Glomerular visceral epithelial cell (primary cell): Measurements from ENCODE around the gene COPS6.

Experiments used
- DNase-seq: peaks from one replicate; pipeline ENCODE4 v3.0.0-alpha.2; 2016; ENCODE audit errors: extremely low spot score

The COPS6 gene

DNA sequence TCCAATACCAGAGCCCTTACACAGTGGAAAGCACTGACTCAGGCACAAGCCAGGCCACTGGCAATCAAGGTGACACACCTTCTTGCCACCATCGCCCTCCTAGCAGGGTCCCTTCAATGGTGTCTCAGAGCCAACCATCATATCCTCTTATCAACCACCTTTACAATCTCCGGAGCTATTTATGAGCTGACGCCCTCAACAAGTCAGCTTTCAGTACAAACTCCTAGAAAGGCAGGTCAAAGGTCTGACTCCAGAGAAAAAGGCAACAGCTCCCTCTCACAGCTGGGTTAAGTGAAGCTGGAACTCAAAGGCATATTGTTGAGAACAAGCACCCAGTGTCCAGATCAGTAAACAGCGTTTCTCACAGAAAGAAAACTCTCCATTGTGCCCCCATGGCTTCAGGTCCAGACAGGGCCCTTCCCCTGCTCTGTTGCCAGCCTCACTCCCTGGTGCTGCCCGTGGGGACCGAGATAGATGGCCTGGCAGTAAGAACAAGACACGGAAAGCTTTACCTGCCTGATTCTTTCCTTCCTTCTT, 9.7 kb upstream of the COPS6 start:
- no peak for DNase-seq

DNA sequence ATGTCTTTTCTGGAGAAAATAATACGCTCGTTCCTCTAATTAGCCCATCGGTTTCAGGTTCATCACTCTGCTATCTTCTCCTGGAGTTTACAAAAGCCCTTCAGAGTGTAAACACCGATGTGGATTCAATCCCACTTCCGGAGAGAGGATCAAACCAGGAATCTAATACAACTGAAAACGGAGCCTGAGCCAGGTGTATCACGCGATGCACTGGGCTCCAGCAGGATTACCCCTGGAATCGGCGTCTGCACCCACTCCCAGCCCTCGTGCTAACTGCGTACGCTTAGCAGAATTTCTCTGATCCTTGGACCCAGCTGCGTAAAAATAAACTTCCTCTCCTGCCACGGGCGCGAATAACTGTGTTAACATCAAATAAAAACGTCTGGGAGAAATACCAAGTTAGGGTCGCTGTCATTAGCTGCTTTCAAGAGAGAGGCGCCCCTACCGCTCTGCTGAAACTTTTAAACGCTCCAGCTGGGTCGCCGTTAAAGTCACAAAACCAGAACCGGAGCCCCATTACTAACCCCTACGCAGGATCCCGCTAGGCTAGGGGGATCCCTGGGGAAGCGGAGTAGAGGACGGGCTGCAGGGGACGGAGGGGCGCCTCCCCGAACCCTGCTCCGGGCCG, 7.7 kb upstream of the COPS6 start:
- DNase-seq = no peak

DNA sequence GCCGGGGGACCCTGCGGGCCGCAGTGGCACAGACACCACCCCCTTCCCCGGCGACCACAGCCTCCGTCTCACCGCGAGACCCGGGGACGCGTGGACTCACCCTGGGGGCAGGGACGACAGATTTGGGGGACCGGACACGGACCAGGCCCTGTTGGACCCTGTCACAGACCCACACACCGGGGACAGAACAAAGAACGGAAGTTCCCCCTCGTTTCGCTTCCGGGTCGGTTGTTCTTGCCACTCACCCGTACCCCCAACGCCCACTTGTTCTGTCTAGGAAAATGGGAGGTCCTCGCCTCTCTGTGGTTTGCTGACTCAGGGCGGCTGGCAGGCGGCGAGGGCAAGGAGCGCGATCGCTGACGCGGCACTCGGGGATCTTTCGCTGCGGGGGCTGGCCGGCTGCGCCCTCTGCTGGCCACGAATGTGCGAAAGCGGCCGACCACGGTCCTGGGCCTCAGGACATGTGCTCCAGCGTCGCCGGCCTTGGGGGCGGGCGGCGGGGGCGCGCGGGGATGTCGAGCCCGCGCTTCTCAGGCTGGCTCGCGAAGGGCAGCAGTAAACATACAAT, 7.2 kb upstream of the COPS6 start, which contains the start of gene ZNF3:
TSS of gene ZNF3 (minus strand) at position 189 of the 568 bp plus-strand sequence. CDS start 4,366 bp downstream, outside the sequence.
- peak; percentile 98 for DNase-seq

DNA sequence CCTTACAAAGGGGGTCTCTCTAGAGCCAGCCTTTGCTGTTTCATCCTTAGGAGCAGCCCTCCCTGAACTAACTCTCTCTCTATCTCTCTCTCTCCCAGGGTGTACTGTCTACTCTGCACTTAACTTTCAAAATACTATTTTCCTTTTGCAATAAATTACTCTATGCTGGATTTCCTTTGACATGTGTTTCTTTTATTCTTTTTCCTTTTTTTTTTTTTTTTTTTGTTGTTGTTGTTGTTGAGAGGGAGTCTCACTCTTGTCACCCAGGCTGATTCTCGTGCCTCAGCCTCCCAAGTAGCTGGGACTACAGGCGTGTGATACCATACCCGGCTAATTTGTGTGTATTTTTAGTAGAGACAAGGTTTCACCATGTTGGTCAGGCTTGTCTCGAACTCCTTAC, 5.8 kb upstream of the COPS6 start:
- no peak for DNase-seq

DNA sequence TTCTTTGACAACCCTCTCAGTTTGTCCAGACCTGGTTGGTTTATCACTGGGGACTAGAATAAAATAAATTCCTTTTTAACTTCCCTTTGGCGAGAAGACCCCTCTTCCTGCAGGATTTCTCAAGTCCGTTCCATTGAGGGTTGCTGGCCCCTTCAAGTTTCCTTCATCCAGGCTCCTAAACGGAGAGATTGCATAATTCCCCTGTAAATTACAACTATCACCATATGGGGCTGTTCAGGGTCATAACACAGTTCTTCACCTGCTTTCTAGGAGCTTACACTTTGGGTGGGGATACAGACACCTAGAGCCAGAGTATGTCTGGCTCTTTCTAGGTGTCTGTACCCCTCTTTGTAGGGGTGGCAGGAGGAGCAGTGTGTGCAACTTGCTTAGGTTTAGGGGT, 3.3 kb upstream of the COPS6 start:
- no peak for DNase-seq

DNA sequence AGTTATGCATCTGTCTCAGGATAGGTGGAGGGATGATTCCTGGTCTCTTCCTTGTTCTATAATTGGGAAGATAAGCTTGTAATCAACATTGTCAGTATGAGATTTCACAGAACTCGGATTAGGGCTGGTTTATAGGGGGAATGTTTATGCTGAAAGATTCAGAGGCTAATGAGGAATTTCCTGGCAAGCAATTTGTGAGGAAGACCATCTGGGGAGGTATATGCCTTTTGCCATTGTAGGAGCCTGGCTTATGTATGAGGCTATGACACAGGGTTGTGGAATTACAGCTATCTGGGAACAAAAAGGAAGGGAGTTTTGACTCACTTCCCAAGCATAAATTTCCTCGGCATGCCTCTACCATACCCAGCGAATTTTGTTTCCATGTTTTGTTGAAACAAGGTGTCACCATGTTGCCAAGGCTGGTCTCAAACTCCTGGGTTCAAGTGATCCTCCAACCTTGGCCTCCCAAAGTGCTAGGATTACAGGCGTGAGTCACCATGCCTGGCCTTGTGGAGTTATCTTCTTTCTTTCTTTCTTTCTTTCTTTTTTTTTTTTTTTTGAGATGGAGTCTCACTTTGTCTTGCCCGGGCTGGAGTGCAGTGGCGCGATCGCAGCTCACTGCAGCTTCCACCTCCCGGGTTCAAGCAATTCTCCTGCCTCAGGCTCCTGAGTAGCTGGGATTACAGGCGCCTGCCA, 1.6 kb upstream of the COPS6 start:
- peak; percentile 72 for DNase-seq

DNA sequence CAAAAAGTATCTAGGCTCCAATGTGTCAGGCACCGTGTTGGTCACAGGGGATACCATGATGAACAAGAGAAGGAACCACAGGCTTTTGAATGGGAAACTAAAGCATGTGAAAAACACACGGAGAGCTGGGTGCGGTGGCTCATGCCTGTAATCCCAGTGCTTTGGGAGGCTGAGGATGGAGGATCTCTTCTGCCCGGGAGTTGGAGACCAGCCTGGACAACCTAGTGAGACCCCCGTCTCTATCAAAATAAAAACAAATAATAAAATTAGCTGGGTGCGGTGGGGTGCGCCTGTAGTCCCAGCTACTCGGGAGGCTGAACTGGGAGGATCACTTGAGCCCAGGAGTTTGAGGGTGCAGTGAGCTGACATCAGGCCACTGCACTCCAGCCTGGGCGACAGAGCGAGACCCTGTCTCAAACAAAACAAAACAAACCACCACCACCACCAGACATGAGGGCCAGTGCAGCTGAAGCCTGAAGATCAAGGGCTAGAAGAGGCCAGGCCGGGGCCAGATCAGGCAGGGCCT, 611 bp upstream of the COPS6 start:
- no peak for DNase-seq

DNA sequence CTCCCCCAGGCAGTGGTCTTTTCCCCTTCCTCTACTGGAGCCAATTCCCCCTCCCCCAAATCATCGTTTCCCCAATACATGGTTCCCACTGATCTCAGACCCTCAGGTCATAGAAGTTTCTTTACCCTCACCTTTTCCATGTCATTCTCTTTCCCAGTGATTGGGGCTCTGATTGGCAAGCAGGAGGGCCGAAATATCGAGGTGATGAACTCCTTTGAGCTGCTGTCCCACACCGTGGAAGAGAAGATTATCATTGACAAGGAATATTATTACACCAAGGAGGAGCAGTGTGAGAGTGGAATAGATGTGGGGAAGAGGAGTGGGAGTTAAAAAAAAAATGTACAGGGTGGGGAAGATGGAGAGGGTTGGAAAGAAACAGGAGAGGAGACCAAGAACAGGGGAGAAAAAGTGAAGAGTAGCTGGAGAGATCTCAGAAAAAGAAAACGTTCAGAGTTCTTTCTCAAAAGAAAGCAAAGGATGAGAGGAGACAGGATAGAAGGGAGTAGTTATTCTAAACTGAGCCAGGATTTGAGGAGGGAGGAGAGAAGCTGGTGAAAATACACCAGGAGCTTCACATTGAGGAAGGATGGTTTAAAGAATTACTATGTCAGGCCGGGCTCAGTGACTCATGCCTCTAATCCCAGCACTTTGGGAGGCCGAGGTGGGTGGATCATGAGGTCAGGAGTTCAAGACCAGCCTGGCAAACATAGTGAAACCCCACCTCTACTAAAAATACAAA, 858 bp downstream of the COPS6 start:
- peak; percentile 32 for DNase-seq

DNA sequence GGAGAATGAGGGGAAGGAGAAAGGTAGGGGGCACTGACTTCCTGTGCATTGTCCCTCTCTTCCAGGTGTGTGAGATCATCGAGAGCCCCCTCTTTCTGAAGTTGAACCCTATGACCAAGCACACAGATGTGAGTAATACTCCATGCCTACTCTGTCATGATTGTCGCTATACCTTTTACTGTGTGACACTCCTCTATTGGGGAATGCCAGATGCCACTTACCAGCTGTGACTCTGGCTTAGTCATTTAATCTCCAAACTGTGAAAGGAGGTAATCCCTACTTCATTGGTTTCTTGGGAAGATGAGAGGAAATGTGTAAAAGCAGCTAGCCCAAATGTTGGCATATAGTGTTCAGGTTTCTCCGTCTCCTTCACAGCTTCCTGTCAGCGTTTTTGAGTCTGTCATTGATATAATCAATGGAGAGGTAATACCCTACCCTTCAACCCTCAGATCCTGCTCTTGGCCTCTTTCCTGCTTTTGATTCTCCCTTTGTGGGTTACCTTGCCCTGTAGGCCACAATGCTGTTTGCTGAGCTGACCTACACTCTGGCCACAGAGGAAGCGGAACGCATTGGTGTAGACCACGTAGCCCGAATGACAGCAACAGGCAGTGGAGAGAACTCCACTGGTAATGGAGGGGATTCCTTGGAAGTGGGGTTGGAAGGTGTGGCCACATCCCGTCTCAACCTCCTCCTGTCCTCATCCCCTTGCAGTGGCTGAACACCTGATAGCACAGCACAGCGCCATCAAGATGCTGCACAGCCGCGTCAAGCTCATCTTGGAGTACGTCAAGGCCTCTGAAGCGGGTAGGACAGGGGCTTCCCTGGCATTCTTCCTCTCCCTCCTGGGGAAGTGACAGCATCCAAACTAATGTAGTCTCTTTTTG, 2.0 kb downstream of the COPS6 start:
- no peak for DNase-seq

DNA sequence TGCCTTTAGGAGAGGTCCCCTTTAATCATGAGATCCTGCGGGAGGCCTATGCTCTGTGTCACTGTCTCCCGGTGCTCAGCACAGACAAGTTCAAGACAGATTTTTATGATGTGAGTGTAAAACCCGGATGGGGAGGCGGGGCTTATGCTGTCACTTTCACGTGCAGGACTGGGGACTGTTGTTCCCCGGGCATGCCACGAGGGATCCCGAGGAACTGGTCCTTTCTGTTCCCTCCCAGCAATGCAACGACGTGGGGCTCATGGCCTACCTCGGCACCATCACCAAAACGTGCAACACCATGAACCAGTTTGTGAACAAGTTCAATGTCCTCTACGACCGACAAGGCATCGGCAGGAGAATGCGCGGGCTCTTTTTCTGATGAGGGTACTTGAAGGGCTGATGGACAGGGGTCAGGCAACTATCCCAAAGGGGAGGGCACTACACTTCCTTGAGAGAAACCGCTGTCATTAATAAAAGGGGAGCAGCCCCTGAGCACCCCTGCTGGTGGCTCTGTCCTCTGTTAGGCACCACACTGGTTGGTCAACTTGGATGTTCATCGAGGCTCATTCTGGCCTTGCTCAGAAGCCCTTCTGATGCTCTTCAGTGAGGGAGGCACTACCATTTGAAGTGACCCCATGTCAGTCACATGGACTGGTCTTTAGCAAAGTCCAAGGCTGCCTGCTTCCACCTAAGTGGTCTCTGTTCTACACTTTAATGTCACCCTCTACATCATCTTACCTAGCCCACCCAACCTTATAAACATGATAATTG, 2.8 kb downstream of the COPS6 start:
- peak; percentile 30 for DNase-seq

DNA sequence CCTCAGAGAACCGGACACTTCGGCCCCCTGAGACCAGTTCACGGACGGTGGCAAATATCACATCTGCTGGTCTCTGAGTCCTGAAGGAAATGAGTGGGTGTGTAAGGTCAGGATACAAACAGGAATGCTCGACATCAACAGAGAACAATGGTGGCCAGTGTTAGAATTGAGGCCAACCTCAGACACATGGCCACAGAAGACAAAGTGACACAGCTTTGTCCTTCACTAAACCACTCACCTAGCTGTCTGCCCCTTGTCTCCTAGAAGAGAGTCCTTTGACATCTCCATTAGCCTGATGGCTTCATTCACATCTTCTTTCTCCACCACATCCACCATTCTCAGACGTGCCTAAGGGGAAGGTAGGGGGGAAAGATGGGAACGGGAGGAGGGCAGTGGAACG, 4.3 kb downstream of the COPS6 start:
- DNase-seq = no peak

DNA sequence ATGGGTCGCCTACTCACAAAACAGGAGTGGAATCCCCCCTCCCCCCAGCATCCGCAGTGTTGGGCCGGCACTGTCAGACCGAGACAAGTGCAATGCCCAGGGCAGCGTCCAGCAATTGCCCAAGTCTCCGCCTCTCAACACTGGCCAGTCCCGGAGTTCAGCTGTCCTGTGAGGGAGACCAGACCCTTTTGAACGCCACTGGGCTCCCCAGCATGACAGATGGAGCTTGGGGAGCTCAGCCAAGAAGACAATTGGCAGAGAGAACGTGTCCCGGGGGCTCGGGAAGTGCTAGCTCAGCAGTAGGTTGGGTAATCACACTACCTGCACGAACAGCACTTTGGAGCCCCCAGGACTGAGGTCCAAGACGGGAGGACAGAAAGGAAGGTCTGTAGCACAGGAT, 4.7 kb downstream of the COPS6 start:
- no peak for DNase-seq

DNA sequence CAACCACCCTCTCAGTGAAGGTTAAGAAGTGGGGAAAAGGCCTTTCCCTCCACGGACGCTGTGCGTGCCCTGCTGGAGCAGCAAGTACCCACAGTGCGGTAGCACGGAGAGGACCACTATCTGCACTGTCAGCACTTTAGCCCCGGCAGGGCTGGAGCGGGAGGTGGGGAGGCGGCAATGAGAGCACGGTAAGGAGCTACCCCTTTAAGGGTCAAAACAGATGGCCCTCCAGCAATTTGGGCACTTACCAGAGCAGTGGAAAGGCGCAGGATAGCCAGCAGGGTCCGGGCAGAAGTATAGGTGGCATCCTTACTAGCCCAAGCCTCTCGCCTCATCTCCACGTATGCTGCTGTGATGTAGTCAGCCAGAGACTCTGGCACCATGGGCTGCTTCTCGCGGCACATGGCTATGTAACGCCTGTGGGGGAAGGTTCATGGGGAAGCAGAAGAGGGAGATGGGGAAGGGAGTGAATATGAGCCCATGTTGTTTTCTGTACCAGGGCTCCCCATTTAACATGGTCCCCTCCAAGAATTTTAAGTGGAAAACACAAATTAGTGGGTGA, 5.2 kb downstream of the COPS6 start:
- DNase-seq = no peak

DNA sequence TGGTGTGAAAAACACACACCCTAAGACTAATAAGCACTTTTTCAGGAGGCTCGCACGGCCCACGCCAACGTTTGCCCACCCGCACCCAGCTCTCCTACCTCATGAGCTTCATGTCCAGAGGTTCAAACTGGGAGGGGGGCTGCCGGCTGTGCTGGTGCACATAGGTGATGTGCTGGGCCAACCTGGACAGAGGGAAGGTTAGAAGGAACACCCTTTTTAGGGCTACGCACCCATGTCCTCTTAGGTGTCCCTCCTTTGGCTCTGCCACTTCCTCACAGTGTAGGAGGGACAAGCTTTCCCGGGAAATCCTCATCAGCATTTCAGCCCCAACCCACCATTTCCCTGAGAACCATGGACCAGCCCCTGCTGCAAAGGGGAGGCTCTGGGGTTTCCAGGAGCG, 6.5 kb downstream of the COPS6 start:
- no peak for DNase-seq

DNA sequence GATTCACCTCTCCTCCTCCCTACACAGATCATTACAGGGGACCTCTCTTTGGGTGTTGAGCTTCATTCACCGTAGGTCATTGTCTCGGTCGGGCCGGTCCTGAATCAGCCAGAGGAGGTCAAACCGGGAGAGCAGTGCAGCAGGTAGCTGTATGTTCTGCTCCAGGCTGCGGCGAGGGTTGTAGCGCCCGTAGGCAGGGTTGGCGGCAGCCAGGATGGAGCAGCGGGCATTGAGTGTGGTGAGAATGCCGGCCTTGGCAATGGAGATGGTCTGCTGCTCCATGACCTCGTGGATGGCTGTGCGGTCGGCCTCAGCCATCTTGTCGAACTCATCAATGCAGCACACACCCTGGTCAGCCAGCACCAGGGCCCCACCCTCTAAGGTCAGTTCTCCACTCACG, 6.9 kb downstream of the COPS6 start:
- no peak for DNase-seq

DNA sequence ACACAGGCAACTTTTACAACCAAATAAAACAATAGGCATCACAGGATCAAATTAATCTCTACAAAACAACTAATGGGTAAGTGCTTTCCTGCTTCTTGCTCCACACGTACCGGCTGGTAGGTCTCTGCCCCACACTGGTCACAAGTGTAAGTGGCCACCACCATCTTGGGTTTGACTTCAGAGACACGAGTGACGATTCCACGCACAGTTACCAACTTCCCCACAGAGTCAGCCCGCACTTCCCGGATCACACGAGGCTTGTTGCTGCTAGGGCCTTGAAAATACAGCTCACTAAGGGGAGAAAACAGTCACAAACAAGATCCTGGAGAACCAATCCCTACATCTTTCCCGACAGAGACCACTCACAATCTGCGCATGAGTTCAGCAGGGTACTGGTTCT, 10.1 kb downstream of the COPS6 start:
- DNase-seq = no peak

DNA sequence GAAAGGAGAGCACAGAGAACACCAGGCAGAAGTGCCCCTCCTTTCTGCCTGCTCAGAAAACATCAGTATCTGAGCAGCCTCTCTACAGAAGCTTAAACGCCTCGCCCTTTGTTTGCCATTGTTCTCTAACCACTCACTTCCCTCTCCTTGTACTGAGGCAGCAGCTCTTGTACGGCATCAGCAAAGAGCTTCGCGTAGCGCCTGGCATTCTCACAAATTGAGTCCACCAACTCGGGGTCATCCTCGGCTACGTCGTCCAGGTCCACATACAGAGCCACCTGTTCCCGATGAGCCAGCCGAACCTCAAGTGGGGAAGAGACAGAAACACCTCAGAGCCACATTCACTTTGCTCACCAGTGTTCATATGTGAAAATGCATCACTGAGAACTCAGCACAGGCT, 10.7 kb downstream of the COPS6 start:
- no peak for DNase-seq

DNA sequence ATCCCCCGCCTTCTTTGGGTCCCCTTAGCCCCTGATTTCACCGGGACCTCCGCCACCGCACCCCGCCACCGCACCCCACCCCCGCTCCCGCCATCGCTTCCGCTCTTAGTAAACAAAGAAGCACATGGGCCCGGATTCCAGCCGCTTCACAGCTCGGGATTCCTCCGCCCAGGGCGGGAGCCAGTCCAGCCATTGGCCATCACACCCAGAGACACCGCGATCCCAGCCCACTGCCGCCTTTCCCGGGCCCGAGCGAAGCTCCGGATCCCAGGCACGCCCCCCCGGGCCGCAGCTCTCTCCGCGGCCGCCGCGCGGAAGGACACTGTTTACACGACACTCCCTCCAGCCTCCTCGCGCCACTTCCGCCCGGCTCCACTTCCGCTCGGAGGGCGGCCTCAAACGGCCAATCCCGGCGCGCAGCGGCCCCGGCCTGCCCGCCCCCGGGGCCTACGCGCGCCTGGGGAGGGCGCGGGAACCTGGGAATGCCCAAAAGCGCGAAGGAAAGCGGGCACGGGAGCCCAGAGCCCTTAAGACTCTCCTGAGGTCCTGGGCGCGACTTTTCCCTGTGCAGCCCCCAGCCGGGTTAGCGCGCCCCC, 11.7 kb downstream of the COPS6 start:
- DNase-seq = peak; percentile 95

DNA sequence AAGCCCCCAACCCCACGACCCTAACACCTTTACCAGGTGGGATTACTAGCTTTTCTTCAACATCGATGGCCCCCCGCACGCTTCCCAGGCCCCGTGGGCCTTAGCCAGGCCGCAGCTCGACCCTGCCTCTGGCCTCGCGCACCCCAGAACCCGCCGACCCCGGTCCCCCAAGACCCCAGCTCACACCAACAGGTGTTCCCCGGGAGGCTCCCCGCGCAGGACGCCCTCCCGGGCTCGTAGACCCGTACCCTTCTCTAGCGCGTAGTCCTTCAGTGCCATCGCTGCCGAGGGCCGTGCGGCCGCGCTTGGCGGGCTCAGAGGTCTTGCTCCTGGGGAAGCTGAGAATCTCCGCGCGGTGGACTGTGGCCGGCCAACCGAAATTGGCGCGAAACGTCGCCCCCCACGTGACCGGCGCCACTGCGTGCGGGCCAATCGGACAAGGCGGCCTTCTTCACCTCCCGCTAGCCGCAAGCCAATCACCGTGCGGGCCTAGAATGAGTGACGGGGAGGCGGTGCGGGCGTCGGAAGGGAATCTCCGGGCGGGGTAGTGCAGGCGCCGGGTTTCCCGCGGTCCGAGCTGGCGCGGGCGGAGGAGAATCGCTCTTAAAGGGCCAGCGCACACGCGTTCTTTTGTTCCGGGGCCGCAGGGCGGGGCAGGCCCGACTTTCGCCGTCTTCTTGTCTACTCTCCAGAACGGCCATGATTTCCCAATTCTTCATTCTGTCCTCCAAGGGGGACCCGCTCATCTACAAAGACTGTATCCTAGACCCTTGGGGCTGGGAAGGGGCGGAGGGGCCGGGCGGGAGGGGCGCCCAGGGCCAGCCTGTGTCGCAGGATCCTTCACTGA, 12.5 kb downstream of the COPS6 start, which contains the start of the genes AP4M1 and MCM7:
TSS of gene AP4M1 (plus strand) at position 628 of the 847 bp plus-strand sequence. CDS start at position 700, 72 bp downstream.
TSS of gene MCM7 (minus strand) at position 382 of the 847 bp plus-strand sequence. CDS start at position 279, 103 bp downstream.
- DNase-seq = peak; percentile 99
